NB4 (cell line): Measurements from ENCODE around the gene SLC37A1.

Source experiments
- CTCF ChIP-seq: IDR thresholded peaks from one replicate; pipeline ENCODE4 v1.5.1; 2012; ENCODE audit warnings: low read depth, low read length
- MAX ChIP-seq: IDR thresholded peaks from 2 replicates; pipeline ENCODE4 v1.6.1; 2011; ENCODE audit warnings: low read depth, low read length
- POLR2A ChIP-seq: IDR thresholded peaks from 2 replicates; pipeline ENCODE4 v1.6.1; 2011; ENCODE audit warnings: mild to moderate bottlenecking; ENCODE audit not compliant: insufficient read length; ENCODE audit errors: extremely low read depth

- TF ChIP-seq CTCF, result no peak
- TF ChIP-seq POLR2A, result no peak
- TF ChIP-seq MAX, result no peak
These were observed 4.6 kb downstream of the SLC37A1 start for GRCh38 chr21:42518215-42518614.
